GM18508 (cell line): ENCODE data around the gene MACROD2.

Experiments used
- ATAC-seq: cut with Tn5 transposase; IDR thresholded peaks from one replicate; pipeline ENCODE4 v1.9.1; 2021; ENCODE audit warnings: moderate number of reproducible peaks; ENCODE audit not compliant: insufficient read depth, unreplicated experiment

MACROD2 gene

GRCh38 chr20:16049529-16050093, 2054.3 kb downstream of the MACROD2 start:
- no peak for ATAC-seq

GRCh38 chr20:16050366-16050765, 2055.1 kb downstream of the MACROD2 start:
- no peak for ATAC-seq

GRCh38 chr20:16051968-16052367, 2056.7 kb downstream of the MACROD2 start:
- no peak for ATAC-seq

- no peak for ATAC-seq
These were observed 2057.1 kb downstream of the MACROD2 start for GRCh38 chr20:16052456-16052855.

- ATAC-seq, result no peak
These were observed 2059.7 kb downstream of the MACROD2 start for GRCh38 chr20:16054985-16055384.

- no peak for ATAC-seq
These were observed 2062.3 kb downstream of the MACROD2 start for GRCh38 chr20:16057651-16058050.

GRCh38 chr20:16058268-16058667, 2063.0 kb downstream of the MACROD2 start:
- ATAC-seq, result no peak

- ATAC-seq, result no peak
These were observed 2064.5 kb downstream of the MACROD2 start for GRCh38 chr20:16059841-16060240.

- no peak for ATAC-seq
These were observed 2066.0 kb downstream of the MACROD2 start for GRCh38 chr20:16061351-16061750.

- no peak for ATAC-seq
These were observed 2067.6 kb downstream of the MACROD2 start for GRCh38 chr20:16062661-16063581.

GRCh38 chr20:16063881-16064280, 2068.6 kb downstream of the MACROD2 start:
- ATAC-seq, result no peak

- no peak for ATAC-seq
These were observed 2069.8 kb downstream of the MACROD2 start for GRCh38 chr20:16064989-16065707.

GRCh38 chr20:16066571-16066970, 2071.3 kb downstream of the MACROD2 start:
- ATAC-seq, result no peak

- ATAC-seq, result peak; percentile 96
These were observed 2074.2 kb downstream of the MACROD2 start for GRCh38 chr20:16069389-16070010.

GRCh38 chr20:16072220-16072619, 2076.9 kb downstream of the MACROD2 start:
- ATAC-seq, result no peak

GRCh38 chr20:16078172-16078898, 2083.0 kb downstream of the MACROD2 start:
- ATAC-seq, result no peak

GRCh38 chr20:16081421-16081820, 2086.1 kb downstream of the MACROD2 start:
- ATAC-seq, result no peak

- no peak for ATAC-seq
These were observed 2086.8 kb downstream of the MACROD2 start for GRCh38 chr20:16082051-16082550.

GRCh38 chr20:16083639-16084280, 2088.4 kb downstream of the MACROD2 start:
- ATAC-seq, result no peak
